Spleen (tissue), 7 donors: ENCODE measurements around the gene SUPT16H.

Source experiments
- CTCF ChIP-seq, 11 experiments: fragments of 200-600 bp in 7 of 11; fragments of 450-650 bp in 4 of 11; sonication (generic) in 4 of 11; IDR thresholded peaks in 8 of 11; conservative IDR thresholded peaks in 3 of 11; 1 replicate in 7 of 11; 2 replicates in 4 of 11; pipeline versions ENCODE4 v1.4.0 to v1.8.0; 2016 to 2021; ENCODE audit warnings: antibody characterized with exemption in 11 of 11, inconsistent platforms in 4 of 11, mild to moderate bottlenecking in 1 of 11
- POLR2A ChIP-seq, 3 donors: fragments of 450-650 bp; IDR thresholded peaks; one replicate each; pipeline ENCODE4 v1.5.1; 2017; ENCODE audit warnings: antibody characterized with exemption in 3 of 3, mild to moderate bottlenecking in 1 of 3
- POLR2AphosphoS5 ChIP-seq, 3 donors: sonication (generic); formaldehyde crosslinking; IDR thresholded peaks; one replicate each; pipeline ENCODE4 v1.5.1; 2017; ENCODE audit warnings: antibody characterized with exemption in 3 of 3
- donor health status: DM: no; HTN: no; CAD: no; lungs with moderate emphysema.
- donor health status: DM: no; HTN: no; CAD: no.
- donor health status: DM: no; HTN: no; CAD: no.

GRCh38 chr14:21307637-21308036, 76.2 kb downstream of the SUPT16H start:
- TF ChIP-seq CTCF (IDR thresholded peaks at IDR 0.05 in 8 of 11, conservative IDR thresholded peaks at IDR 0.05 in 3 of 11) (no peak), POLR2A (IDR thresholded peaks at IDR 0.05) (no peak), POLR2AphosphoS5 (IDR thresholded peaks at IDR 0.05) (no peak)
